Loucy (cell line): ENCODE data around the gene NNAT.

Experiments
- H2AFZ ChIP-seq: fragments of 200-600 bp; sonication (generic); 2 replicates; pipeline ENCODE4 v1.6.0; 2016; ENCODE audit warnings: antibody characterized with exemption, mild to moderate bottlenecking, low read length, moderate library complexity
- H3F3A ChIP-seq: fragments of 200-600 bp; 2 replicates; pipeline ENCODE4 v1.6.0; 2016; ENCODE audit warnings: antibody characterized with exemption, low read depth, mild to moderate bottlenecking
- H3K27me3 ChIP-seq: fragments of 200-600 bp; sonication (generic); 2 replicates; pipeline ENCODE4 v1.6.1; 2014; ENCODE audit warnings: low read length, mild to moderate bottlenecking; ENCODE audit not compliant: insufficient read depth, poor library complexity, severe bottlenecking
- H3K36me3 ChIP-seq: fragments of 200-600 bp; sonication (generic); 2 replicates; pipeline ENCODE4 v1.6.1; 2016; ENCODE audit warnings: low read length; ENCODE audit not compliant: insufficient read depth
- H3K4me1 ChIP-seq: fragments of 200-600 bp; sonication (generic); 2 replicates; pipeline ENCODE4 v1.5.1; 2014; ENCODE audit warnings: low read length, mild to moderate bottlenecking; ENCODE audit not compliant: insufficient read depth, poor library complexity, severe bottlenecking
- H3K4me2 ChIP-seq: fragments of 200-600 bp; sonication (generic); 2 replicates; pipeline ENCODE4 v1.6.0; 2014; ENCODE audit warnings: antibody characterized with exemption, low read length, low read depth, mild to moderate bottlenecking; ENCODE audit not compliant: poor library complexity, severe bottlenecking
- H3K4me3 ChIP-seq: fragments of 200-600 bp; sonication (generic); 2 replicates; pipeline ENCODE4 v1.5.1; 2014; ENCODE audit warnings: low read length, mild to moderate bottlenecking, mixed read lengths; ENCODE audit not compliant: poor library complexity, severe bottlenecking
- H3K79me2 ChIP-seq: fragments of 200-600 bp; sonication (generic); 2 replicates; pipeline ENCODE4 v1.6.1; 2014; ENCODE audit warnings: low read length; ENCODE audit not compliant: insufficient read depth
- H3K9ac ChIP-seq: fragments of 200-600 bp; sonication (generic); 2 replicates; pipeline ENCODE4 v1.6.0; 2014; ENCODE audit warnings: mild to moderate bottlenecking, low read depth, low read length, moderate library complexity; ENCODE audit not compliant: poor library complexity, severe bottlenecking
- H3K9me2 ChIP-seq: fragments of 200-600 bp; sonication (generic); replicated peaks from 2 replicates; pipeline ENCODE4 v1.6.1; 2016; ENCODE audit warnings: low read depth, low read length, mixed read lengths
- H3K9me3 ChIP-seq: fragments of 200-600 bp; sonication (generic); 2 replicates; pipeline ENCODE4 v1.6.1; 2014; ENCODE audit warnings: mild to moderate bottlenecking, antibody characterized with exemption, low read length, low read depth; ENCODE audit not compliant: insufficient read depth
- H4K20me1 ChIP-seq: fragments of 200-600 bp; sonication (generic); 2 replicates; pipeline ENCODE4 v1.6.0; 2014; ENCODE audit warnings: antibody characterized with exemption, low read length, mild to moderate bottlenecking; ENCODE audit not compliant: insufficient read depth, poor library complexity, severe bottlenecking
- EZH2phosphoT487 ChIP-seq: fragments of 200-600 bp; IDR thresholded peaks from 2 replicates; pipeline ENCODE4 v1.6.1; 2018; ENCODE audit warnings: antibody characterized with exemption, mild to moderate bottlenecking, moderate library complexity, borderline replicate concordance
- TF ChIP-seq, protein P1 (sequence below): fragments of 200-600 bp; sonication (generic); conservative IDR thresholded peaks from 2 replicates; pipeline ENCODE4 v1.5.1; 2014; ENCODE audit warnings: mild to moderate bottlenecking, antibody characterized with exemption, low read length

Gene NNAT

DNA sequence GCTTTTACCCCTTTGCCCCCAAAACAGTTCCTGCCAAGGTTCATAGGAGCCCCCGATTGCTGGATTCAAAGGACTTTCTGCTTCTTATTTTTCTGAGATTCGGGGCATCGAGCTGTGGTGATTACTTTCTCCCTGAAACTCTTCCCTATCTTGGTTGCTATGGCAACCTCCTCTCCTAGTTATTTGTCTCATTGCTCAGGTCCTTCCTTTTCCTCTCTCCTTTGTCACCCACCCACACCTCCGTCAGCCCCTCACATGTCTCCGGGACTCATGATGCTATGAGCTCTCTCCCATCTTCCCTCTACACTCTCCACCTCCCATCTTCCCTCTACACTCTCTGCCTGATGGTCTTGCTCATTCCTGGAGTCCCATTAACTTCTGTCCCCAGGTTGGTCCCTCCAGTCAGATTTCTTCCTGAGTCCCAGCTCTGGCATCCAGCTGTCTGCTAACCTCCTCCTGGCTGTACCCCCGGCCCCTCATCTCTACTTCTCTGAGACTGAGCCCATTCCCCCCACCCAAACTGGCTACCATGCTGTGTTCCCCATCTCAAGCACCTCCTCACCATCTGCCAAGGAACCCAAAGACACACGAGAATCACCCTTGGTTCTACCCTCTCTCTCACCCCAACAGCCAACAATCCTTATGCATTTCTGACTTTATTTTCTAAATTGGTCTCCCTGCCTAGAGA, 30.2 kb upstream of the NNAT start:
- no peak overlapping the region for H3K4me3 ChIP-seq
- H3F3A ChIP-seq, result no peaks in the 10 kb centered on the region
- H2AFZ ChIP-seq, result no peak overlapping the region
- no peaks in the 10 kb centered on the region for H3K9me3 ChIP-seq
- H3K9ac ChIP-seq, result no peak overlapping the region
- no peaks in the 10 kb centered on the region for H3K9me2 ChIP-seq
- H4K20me1 ChIP-seq, result no peaks in the 10 kb centered on the region
- H3K4me2 ChIP-seq, result no peak overlapping the region
- H3K79me2 ChIP-seq, result no peaks in the 10 kb centered on the region
- TF ChIP-seq, protein P1, sequence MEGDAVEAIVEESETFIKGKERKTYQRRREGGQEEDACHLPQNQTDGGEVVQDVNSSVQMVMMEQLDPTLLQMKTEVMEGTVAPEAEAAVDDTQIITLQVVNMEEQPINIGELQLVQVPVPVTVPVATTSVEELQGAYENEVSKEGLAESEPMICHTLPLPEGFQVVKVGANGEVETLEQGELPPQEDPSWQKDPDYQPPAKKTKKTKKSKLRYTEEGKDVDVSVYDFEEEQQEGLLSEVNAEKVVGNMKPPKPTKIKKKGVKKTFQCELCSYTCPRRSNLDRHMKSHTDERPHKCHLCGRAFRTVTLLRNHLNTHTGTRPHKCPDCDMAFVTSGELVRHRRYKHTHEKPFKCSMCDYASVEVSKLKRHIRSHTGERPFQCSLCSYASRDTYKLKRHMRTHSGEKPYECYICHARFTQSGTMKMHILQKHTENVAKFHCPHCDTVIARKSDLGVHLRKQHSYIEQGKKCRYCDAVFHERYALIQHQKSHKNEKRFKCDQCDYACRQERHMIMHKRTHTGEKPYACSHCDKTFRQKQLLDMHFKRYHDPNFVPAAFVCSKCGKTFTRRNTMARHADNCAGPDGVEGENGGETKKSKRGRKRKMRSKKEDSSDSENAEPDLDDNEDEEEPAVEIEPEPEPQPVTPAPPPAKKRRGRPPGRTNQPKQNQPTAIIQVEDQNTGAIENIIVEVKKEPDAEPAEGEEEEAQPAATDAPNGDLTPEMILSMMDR, result no peak
- no peak for TF ChIP-seq EZH2phosphoT487
- no peaks in the 10 kb centered on the region for H3K27me3 ChIP-seq
- H3K4me1 ChIP-seq, result no peaks in the 10 kb centered on the region
- H3K36me3 ChIP-seq, result no peaks in the 10 kb centered on the region

DNA sequence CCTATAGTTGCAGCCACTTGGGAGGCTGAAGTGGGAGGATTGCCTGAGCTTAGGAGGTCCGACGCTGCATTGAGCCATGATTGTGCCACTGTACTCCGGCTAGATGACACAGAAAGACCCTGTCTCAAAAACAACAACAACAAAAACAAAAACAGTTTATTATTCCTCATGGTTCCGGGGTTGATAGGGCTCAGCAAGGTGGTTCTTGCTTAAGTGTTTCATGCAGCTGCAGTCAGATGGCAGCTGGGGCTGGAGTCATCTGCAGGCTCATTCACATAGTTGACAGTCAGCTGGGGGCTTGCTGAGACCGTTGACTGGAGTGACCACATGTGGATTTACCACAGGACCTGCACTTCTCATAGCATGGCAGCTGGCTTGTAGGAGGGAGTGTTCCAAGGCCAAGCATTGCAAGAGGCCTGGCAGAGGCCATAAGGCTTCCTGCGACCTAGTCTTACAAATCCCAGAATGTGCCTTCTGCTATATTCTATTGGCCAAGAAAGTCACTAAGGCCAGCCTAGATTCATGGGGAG, 28.9 kb upstream of the NNAT start:
- Histone ChIP-seq H3K9ac (no peak overlapping the region), H3K36me3 (no peaks in the 10 kb centered on the region), H3K27me3 (no peaks in the 10 kb centered on the region), H3K9me3 (no peaks in the 10 kb centered on the region), H4K20me1 (no peaks in the 10 kb centered on the region), H3K4me2 (no peak overlapping the region), H3K4me3 (no peak overlapping the region), H2AFZ (no peak overlapping the region), H3F3A (no peaks in the 10 kb centered on the region), H3K9me2 (no peaks in the 10 kb centered on the region), H3K79me2 (no peaks in the 10 kb centered on the region), H3K4me1 (no peaks in the 10 kb centered on the region)
- no peak for TF ChIP-seq EZH2phosphoT487
- TF ChIP-seq, protein P1, result no peak

DNA sequence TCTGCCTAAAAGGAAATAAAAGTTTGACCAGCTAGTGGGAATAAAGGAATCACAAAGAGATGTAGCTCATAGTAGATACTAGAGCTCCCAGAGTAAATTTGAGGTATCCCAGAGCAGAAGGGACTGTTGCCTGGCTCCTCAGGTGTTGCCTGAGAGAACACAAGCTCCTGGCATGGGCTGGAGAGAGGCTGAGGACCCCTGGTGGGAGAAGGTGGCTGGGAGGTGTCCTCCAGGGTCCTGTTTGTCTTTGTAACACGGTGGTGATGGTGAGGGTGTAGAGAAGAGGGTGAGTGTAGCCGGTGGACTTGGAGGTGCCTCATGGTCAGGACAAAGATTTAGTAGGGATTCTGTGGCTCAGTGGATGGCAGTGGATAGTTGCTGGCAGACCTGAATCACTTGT, 28.1 kb upstream of the NNAT start:
- no peaks in the 10 kb centered on the region for H3K79me2 ChIP-seq
- no peaks in the 10 kb centered on the region for H3K36me3 ChIP-seq
- no peak overlapping the region for H3K4me2 ChIP-seq
- H3K9me2 ChIP-seq, result no peaks in the 10 kb centered on the region
- H2AFZ ChIP-seq, result no peak overlapping the region
- H3K9me3 ChIP-seq, result no peaks in the 10 kb centered on the region
- H3K27me3 ChIP-seq, result no peaks in the 10 kb centered on the region
- no peaks in the 10 kb centered on the region for H3K4me1 ChIP-seq
- H3K9ac ChIP-seq, result no peak overlapping the region
- H4K20me1 ChIP-seq, result no peaks in the 10 kb centered on the region
- H3F3A ChIP-seq, result no peaks in the 10 kb centered on the region
- no peak overlapping the region for H3K4me3 ChIP-seq
- TF ChIP-seq EZH2phosphoT487, result no peak
- TF ChIP-seq, protein P1, result no peak
